Fibroblast of lung (primary cell): ENCODE data around the gene RNF20. TPM values are rescaled to one million over a fixed set of nuclear protein-coding genes. Genes with fewer than 3 reads are reported as not detected.

Source experiments
- DNase-seq, 2 donors: peaks; one replicate each; pipeline versions ENCODE4 v3.0.0 to v3.0.0-alpha.2; 2010; ENCODE audit warnings: low read depth in 2 of 2
- H2AFZ ChIP-seq: 2 replicates; pipeline ENCODE4 v1.5.1; 2012; ENCODE audit warnings: low read length, control low read depth, inconsistent platforms
- H3K27ac ChIP-seq: 2 replicates; pipeline ENCODE4 v1.5.1; 2011; ENCODE audit warnings: low read length, control low read depth; ENCODE audit not compliant: insufficient read depth
- H3K27me3 ChIP-seq: 2 replicates; pipeline ENCODE4 v1.5.1; 2011; ENCODE audit warnings: mild to moderate bottlenecking, low read length; ENCODE audit not compliant: control insufficient read depth, insufficient read depth
- H3K36me3 ChIP-seq: 2 replicates; pipeline ENCODE4 v1.5.1; 2011; ENCODE audit warnings: low read length; ENCODE audit not compliant: control insufficient read depth, insufficient read depth
- H3K4me1 ChIP-seq: 2 replicates; pipeline ENCODE4 v1.5.1; 2011; ENCODE audit warnings: low read length; ENCODE audit not compliant: control insufficient read depth, insufficient read depth; ENCODE audit errors: extremely low read depth
- H3K4me2 ChIP-seq: 2 replicates; pipeline ENCODE4 v1.5.1; 2011; ENCODE audit warnings: low read length, control low read depth; ENCODE audit not compliant: insufficient read depth; ENCODE audit errors: extremely low read depth
- H3K4me3 ChIP-seq, 4 experiments: fragments of 200-600 bp in 1 of 4; sonication (generic) in 1 of 4; replicated peaks in 1 of 4; 2 replicates each; pipeline ENCODE4 v1.5.1; 2011 to 2016; ENCODE audit warnings: low read length in 4 of 4, low read depth in 3 of 4, mild to moderate bottlenecking in 3 of 4, control low read depth in 2 of 4, inconsistent platforms in 1 of 4, mixed read lengths in 1 of 4; ENCODE audit not compliant: insufficient read depth in 1 of 4; ENCODE audit errors: control extremely low read depth in 1 of 4
- H3K79me2 ChIP-seq: 2 replicates; pipeline ENCODE4 v1.5.1; 2012; ENCODE audit warnings: mild to moderate bottlenecking, low read length, inconsistent platforms; ENCODE audit not compliant: control insufficient read depth, insufficient read depth
- H3K9ac ChIP-seq: 2 replicates; pipeline ENCODE4 v1.5.1; 2011; ENCODE audit warnings: mild to moderate bottlenecking, low read length, control low read depth; ENCODE audit not compliant: insufficient read depth
- H3K9me3 ChIP-seq: 2 replicates; pipeline ENCODE4 v1.5.1; 2012; ENCODE audit warnings: low read depth, low read length; ENCODE audit not compliant: control insufficient read depth, insufficient read depth
- H4K20me1 ChIP-seq: 2 replicates; pipeline ENCODE4 v1.5.1; 2011; ENCODE audit warnings: low read length; ENCODE audit not compliant: control insufficient read depth, insufficient read depth; ENCODE audit errors: extremely low read depth
- CTCF ChIP-seq, 2 donors: IDR thresholded peaks in 1 of 2; conservative IDR thresholded peaks in 1 of 2; 1 replicate in 1 of 2; 2 replicates in 1 of 2; pipeline ENCODE4 v1.5.1; 2011 to 2012; ENCODE audit warnings: low read length in 2 of 2, control low read depth in 1 of 2, inconsistent platforms in 1 of 2, low read depth in 1 of 2, mild to moderate bottlenecking in 1 of 2
- EZH2 ChIP-seq: IDR thresholded peaks from 2 replicates; pipeline ENCODE4 v1.5.1; 2012; ENCODE audit warnings: low read length, control low read depth, mild to moderate bottlenecking; ENCODE audit errors: missing control alignments
- polyA plus RNA-seq, 2 donors: library from polyadenylated mRNA; depleted of rRNA in 1 of 2; stranded (reverse) in 1 of 2; unstranded in 1 of 2; fragments of >200 nt; gene quantifications; 2 replicates each; pipeline ENCODE4 v1.2.1, GENCODE V29; 2011 to 2012; ENCODE audit warnings: missing spikeins in 1 of 2
- total RNA-seq: library from RNA; depleted of rRNA; stranded (reverse); fragments of >200 nt; gene quantifications from 2 replicates; pipeline ENCODE4 v1.2.1, GENCODE V29; 2014

The RNF20 gene
- total and polyA plus RNA-seq, 2 donors (not counting 1 experiment from before 2014, with no cell fraction given): 23.0 to 29.6 TPM

DNA sequence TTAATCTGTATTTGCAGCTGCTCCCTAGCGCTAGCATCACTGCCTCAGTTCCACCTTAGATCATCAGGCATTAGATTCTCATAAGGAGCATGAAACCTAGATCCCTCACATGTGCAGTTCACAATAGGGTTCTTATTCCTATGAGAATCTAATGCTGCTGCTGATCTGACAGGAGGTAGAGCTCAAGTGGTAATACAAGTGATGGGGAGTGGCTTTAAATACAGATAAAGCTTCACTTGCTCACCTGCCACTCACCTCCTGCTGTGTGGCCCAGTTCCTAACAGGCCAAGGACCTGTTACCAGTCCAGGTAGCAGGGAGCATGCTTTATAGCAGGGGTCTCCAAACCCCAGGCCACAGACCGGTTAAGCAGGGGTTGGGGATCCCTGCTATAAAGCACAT, 22.6 kb upstream of the RNF20 start:
- peaks cover 18% of the 10 kb centered on the region for H3K4me1 ChIP-seq
- H3K9me3 ChIP-seq: no peaks in the 10 kb centered on the region
- H3K79me2 ChIP-seq: no peaks in the 10 kb centered on the region
- H3K36me3 ChIP-seq: no peaks in the 10 kb centered on the region
- no peak overlapping the region for H2AFZ ChIP-seq
- no peak overlapping the region for H3K27ac ChIP-seq
- DNase-seq: no peak
- H4K20me1 ChIP-seq: no peaks in the 10 kb centered on the region
- no peak for TF ChIP-seq EZH2
- no peak for TF ChIP-seq CTCF (conservative IDR thresholded peaks at IDR 0.05 in 1 of 2, IDR thresholded peaks at IDR 0.05 in 1 of 2; ENCODE audit: low read depth in 1 of 2, low read length in 2 of 2)
- H3K4me2 ChIP-seq: no peak overlapping the region
- no peaks in the 10 kb centered on the region for H3K27me3 ChIP-seq
- H3K4me3 ChIP-seq: no peak overlapping the region
- no peak overlapping the region for H3K9ac ChIP-seq

DNA sequence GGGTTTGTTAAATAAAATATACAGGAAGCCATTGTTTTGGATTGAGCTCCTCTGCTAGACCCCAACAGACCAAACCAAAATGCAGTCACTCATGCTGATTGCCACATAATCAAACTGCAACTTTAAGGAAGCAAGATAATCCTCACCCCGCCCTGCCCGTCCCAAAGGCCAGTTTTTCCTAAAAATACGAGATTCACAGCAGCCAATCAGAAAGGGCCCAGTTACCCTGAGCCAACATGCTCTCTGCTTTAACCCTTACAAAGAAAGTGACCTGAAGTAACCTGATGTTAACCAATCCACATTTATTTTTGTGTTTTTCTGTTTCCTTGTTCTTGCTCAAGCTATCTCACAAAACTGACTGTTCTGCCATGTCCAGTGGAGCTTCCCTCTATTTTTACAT, 21.5 kb upstream of the RNF20 start:
- H3K27me3 ChIP-seq: no peaks in the 10 kb centered on the region
- H3K4me2 ChIP-seq: no peak overlapping the region
- no peak for DNase-seq
- H3K36me3 ChIP-seq: no peaks in the 10 kb centered on the region
- TF ChIP-seq CTCF (conservative IDR thresholded peaks at IDR 0.05 in 1 of 2, IDR thresholded peaks at IDR 0.05 in 1 of 2; ENCODE audit: low read depth in 1 of 2, low read length in 2 of 2) (no peak), EZH2 (no peak)
- H3K9me3 ChIP-seq: no peaks in the 10 kb centered on the region
- no peaks in the 10 kb centered on the region for H3K79me2 ChIP-seq
- H3K4me3 ChIP-seq: no peak overlapping the region
- peaks cover 18% of the 10 kb centered on the region for H3K4me1 ChIP-seq
- no peak overlapping the region for H3K27ac ChIP-seq
- H3K9ac ChIP-seq: no peak overlapping the region
- no peak overlapping the region for H2AFZ ChIP-seq
- H4K20me1 ChIP-seq: no peaks in the 10 kb centered on the region

DNA sequence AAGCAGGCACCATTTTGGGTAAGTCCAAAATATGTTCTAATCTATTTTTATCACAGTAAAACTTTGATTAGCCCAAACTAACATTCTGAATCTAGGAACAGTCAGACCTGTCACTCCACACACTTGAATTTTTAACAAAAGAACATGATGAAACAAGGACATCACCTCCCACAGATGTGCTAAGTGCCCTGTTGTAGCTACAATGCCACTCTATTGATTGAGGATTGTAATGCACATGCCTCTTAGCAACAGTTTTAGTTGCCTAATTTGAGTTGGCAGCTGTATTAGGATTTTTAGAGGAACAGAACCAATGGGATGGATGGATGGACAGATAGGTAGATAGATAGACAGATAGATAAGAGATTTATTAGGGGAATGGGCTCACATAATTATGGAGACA, 20.3 kb upstream of the RNF20 start:
- no peaks in the 10 kb centered on the region for H3K79me2 ChIP-seq
- H3K4me1 ChIP-seq: peaks cover 18% of the 10 kb centered on the region
- no peaks in the 10 kb centered on the region for H3K27me3 ChIP-seq
- no peak for TF ChIP-seq EZH2
- TF ChIP-seq CTCF (conservative IDR thresholded peaks at IDR 0.05 in 1 of 2, IDR thresholded peaks at IDR 0.05 in 1 of 2; ENCODE audit: low read depth in 1 of 2, low read length in 2 of 2): no peak
- no peak overlapping the region for H2AFZ ChIP-seq
- H3K9me3 ChIP-seq: no peaks in the 10 kb centered on the region
- H3K9ac ChIP-seq: no peak overlapping the region
- no peaks in the 10 kb centered on the region for H4K20me1 ChIP-seq
- no peak overlapping the region for H3K4me3 ChIP-seq
- no peak overlapping the region for H3K4me2 ChIP-seq
- H3K27ac ChIP-seq: no peak overlapping the region
- DNase-seq: no peak
- H3K36me3 ChIP-seq: no peaks in the 10 kb centered on the region
